RPMI8226 (cell line): ENCODE data around the gene COL1A1.
A peak's percentile ranks its signal among the peaks of the same experiment; 100 is the strongest.

ENCODE experiments used
- DNase-seq: peaks from one replicate; pipeline ENCODE4 v3.0.0-alpha.2; 2015

COL1A1 gene

DNA sequence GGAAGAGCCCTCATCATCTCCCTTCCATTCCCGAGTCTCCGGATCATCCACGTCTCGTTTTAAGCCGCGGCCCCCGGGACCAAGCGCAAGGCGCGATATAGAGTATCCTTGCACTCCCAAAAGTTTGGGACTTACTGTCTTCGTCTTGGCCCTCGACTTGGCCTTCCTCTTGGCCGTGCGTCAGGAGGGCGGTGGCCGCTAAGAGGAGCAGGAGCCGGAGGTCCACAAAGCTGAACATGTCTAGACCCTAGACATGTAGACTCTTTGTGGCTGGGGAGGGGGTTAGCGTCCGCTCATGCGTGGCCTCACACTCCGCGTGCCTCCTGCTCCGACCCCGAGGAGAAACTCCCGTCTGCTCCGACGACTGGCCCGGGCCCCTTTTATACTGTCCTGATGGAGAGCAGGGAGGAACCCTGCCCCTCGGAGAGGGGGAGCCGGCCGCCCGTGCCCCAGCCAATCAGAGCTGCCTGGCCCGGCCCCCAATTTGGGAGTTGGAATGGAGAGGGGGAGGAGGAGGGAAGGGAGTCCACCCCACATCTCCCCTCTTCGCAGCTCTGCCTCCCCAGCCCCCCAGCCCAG lies at the start of gene COL1A1:
Gene COL1A1, minus strand, starts transcription at position 356 of the 579 bp plus-strand sequence. Its CDS starts 118 bp downstream, at position 238.
- DNase-seq = no peak

DNA sequence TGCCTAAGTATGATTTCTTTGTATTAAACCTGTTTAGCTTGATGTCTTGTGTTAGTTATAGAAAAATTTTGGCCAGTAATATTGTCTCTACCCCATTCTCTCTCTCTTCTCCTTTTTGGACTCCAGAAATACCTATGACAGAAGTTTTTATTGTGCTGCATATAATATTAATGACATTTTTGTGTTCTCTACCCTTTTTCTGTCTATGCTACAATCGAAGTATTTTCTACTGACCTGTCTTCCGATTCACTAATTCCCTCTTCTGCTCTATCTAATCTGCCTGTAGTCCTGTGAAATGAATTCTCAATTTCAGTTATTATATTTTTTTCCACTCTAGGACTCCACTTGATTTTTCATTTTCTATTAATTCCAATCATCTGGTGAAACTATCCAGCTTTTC lies 46.8 kb upstream of the COL1A1 start:
- no peak for DNase-seq

DNA sequence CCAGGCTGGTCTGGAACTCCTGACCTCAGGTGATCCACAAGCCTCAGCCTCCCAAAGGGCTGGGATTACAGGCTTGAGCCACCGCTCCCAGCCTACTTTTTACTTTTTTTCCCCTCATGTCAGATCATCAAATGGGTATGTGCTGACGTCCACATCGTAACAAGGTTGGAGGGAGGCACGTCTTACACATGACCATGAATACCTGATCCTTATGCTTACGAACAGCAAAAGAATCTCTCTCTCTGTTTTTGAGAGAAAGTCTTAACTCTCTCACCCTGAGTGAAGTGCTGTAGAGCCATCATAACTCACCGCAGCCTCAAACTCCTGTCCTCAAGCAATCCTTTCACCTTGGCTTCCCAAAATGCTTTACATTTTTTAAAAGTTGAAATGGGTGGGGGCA lies 43.3 kb upstream of the COL1A1 start:
- no peak for DNase-seq

DNA sequence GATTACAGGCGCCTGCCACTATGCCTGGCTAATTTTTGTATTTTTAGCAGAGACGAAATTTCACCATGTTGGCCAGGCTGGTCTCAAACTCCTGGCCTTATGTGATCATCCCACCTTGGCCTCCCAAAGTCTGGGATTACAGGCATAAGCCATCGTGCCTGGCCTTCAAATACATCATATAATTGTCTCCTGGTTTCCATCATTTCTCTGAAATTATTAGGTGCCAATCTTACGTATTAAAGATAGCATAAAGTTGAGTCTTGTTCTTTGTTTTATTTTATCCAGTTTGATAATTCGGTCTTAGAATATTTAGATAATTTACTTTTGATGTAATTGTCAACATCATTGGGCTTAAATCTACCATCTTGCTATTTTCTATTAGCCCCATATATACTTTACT lies 40.0 kb upstream of the COL1A1 start:
- no peak for DNase-seq

DNA sequence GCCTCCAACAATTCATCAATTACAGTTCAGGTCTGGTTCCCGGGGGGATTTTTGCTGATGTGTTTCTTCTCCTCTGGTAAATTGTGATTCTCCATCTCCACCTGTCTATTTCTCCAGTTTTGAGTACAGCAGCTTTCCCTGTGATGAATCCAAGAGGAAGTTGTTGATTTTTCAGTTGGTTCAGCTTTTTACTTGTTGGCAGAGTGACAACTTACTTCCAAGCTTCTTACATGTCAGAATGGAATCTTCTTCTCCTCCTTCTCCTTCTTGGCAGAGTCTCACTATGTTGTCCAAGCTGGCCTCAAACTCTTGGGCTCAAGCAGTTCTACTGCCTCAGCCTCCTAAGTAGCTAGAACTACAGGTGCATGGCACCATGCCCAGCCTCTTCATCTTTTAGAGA lies 39.4 kb upstream of the COL1A1 start:
- DNase-seq = no peak

DNA sequence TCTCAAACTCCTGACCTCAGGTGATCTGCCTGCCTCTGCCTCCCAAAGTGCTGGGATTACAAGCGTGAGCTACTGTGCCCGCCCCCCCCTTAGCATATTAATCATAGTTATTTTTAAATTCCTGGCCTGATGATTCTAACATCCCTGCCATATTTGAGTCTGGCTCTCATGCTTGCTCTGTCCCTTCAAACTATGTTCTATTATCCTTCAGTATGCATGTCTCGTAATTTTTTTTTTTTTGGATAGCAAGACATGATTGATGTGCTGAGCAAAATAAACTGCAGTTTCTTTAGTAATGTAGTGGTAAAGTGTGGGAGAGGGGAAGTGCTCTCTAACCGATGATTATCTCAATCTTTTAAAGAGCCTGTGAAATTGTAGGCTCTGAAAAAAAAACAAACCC lies 38.5 kb upstream of the COL1A1 start:
- DNase-seq = no peak

DNA sequence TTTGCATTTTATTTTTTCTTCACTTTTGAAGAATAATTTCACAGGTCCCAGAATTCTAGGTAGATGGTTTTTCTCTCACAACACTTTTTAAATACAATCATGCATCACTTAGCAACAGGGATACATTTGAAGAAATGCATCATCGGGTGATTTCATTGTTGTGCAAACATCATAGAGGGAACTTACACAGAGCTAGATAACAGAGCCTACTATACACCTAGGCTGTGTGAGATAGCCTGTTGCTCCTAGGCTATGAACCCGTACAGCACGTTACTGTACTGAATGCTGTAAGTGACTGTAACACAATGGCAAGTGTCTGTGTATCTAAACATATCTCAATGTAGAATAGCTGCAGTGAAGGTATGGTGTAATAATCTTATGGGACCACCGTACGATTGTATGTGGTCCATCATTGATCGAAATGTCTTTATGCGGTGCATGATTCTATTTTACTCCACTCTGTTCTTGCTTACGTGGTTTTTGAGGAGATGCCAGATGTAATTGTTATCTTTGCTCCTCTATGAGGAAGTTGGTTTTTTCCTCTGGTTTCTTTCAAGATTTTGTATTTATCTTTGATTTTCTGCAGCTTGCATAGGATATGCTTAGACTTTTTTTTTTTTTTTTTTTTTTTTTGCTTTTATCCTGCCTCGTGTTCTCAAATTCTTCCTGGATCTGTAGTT lies 37.3 kb upstream of the COL1A1 start:
- DNase-seq = no peak

DNA sequence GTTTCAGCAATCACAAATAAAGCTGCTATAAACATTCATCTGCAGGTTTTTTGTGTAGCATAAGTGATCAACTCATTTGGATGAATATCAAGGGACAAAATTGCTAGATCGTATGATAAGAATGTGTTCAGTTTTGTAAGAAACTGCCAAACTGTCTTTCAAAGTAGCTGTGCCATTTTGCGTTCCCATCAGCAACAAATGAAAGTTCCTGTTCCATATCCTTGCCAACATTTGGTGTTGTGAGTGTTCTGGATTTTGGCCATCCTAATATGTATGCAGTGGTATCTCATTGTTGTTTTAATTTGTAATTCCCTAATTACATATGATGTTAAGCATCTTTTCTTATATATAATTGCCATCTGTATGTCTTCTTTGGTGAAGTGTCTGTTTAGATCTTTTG lies 36.5 kb upstream of the COL1A1 start:
- no peak for DNase-seq

DNA sequence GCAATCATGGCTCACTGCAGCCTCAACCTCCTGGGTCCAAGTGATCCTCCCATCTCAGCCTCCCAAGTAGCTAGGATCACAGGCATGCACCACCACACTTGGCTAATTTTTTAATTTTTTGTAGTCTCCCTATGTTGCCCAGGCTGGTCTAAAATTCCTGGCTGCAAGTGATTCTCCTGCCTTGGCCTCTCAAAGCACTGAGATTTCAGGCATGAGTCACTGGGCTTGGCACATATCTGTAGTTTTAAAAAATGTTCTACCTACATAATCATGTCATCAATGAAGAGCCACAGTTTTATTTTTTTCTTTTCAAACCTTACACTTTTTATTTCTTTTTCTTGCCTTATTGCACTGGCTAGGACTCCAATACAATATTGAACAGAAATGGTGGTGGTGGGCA lies 33.1 kb upstream of the COL1A1 start:
- DNase-seq = no peak

DNA sequence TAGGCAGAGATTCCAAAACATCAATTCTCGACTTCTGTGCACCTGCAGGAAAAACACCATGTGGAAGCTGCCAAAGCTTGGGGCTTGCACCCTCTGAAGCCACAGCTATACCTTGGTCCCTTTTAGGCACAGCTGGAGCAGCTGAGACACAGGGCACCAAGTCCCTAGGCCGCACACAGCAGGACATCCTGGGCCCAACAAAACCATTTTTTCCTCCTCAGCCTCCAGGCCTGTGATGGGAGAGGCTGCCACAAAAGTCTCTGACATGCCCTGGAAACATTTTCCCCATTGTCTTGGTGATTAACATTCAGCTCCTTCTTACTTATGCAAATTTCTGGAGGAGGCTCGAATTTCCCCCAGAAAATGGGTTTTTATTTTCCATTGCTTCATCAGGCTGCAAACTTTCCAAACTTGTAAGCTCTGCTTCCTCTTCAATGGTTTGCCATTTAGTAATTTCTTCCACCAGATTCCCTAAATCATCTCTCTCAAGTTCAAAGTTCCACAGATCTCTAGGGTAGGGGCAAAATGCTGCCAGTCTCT lies 24.3 kb upstream of the COL1A1 start:
- DNase-seq = no peak

DNA sequence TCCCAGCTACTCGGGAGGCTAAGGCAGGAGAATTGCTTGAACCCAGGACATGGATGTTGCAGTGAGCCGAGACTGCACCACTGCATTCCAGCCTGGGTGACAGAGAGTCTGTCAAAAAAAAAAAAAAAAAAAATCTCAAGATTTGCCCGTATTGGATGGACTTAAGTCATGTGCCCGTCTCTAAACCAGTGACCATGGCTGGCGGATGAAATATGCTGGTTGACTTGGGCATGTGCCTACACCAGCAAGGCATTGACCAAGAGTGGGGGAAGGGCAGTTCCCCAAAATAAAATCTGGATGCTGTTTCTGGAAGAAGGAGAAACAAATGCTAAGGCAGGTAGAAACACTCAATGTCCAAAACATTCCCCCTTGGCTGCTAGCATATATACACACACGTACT lies 21.5 kb upstream of the COL1A1 start:
- DNase-seq = no peak

DNA sequence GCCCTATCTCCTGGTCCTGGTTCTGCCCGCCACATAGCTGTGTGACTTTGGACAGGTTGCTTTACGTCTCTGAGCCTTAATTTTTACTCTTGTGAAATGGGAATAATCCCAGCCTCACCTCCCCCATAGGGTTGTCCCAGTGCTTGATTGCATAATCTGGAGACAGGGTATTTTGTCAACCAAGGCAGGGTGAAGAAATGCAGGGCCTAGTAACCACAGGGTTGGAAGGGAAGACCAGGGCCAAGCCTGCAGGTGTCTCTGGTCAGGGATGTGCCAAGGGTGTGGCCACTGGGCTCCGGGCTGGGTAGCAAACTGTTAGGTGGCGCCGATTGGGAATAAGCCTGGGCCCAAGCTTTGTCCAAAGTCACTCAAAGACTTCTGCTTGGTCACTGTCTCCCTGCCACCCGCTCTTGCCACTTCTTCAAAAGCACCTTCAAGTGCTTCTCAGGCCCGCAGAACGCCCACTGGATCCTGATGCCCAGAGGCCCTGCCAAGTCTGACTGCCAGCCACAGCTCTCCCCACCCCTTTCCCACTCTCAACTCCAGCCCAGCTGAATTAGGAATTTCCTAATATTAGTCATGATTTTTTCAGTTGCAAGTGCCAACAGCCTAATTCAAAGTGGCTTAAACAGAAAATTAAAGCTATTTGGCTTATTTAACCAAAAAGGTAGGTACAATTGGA lies 20.6 kb upstream of the COL1A1 start:
- DNase-seq = no peak

DNA sequence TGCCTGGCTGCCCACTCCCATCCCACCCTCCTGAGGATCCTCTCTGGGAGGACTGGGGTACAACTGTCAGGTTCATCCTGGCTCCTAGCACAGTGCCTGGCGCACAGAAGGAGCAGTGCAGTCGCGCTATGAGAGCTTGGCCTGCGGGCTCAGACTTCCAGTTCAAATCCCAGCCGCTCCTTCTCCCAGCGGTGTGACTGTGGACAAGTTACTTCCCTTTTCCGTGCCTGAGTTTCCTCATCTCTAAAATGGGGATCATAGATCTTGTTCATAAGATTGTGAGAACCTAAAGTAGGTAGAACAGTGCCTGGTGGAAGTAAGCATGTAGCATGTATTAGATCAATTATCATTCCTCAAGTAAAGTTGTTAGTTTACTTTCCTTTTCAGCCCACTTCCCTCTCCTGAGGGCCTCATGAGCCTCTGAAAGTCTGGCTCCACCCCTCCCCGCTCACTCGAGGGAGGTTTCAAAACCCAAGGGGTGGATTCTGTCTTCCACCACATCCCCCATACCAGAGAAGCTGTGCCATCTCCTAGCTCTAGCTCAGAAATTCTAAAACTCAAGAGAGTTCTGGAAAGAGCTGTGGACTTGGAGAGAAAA lies 19.9 kb upstream of the COL1A1 start:
- DNase-seq = peak; percentile 33

DNA sequence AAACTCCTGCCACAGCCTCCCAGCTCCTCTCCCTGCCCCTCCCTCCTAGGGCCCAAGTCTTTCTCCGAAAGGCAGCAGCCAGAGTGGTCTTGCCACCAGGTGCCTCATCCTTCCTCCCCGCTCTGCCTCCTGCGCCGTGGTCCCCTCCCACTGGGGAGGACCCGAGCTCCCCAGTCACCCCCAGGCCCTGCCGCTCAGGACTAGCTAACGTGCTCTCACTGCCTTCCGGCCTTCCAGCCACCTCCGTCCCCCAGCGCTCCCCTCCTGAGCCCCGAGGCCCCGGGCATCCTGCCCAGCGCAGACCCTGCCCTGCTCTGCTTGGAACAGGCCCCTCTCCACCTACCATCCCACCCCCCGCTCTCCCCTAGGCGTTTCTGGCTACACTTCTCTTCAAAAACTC lies 19.4 kb upstream of the COL1A1 start:
- no peak for DNase-seq

DNA sequence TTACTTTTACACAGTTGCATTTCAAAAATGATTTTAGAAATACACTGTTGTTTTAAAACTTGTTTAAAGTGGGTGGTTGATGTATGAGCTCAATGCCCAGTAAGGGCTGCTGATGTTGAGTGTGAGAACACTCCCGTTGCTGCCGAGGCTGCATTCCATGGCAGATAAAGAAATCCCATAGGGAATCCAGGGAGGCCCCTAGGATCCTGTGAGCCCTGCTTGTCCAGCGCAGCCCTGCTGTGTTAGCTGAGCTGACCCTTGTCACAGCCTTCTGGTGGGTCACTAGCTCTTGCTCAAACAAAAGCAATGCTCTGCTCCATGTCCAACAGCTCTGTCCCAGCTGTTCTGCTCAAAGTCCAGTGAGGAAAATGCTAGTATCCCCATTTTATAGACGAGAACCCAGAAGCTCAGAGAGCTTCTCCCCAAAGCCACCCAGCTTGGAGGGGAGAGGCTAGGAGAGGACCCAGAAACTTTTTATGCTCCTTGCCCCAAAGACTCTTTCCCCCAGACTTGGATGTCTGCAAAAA lies 18.6 kb upstream of the COL1A1 start:
- DNase-seq = no peak

DNA sequence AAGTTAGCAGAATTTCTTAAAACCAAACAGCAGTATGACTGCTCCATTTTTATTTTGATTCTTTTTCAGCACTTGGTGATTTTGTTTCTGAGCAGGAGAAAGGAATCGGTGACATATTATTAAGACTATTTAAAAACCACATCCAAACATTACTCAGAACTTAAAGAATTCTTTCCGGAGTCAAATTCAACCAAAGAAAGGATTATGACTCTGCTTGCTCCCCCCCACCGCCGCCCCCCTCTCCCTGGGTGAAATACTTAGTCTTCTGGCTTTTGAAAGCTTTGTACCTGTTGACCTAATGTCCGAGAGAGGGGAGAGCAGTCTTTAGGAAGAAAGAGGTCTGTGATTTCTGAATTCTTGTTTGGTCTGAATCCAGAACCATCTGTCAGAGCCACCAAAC lies 17.9 kb upstream of the COL1A1 start:
- no peak for DNase-seq

DNA sequence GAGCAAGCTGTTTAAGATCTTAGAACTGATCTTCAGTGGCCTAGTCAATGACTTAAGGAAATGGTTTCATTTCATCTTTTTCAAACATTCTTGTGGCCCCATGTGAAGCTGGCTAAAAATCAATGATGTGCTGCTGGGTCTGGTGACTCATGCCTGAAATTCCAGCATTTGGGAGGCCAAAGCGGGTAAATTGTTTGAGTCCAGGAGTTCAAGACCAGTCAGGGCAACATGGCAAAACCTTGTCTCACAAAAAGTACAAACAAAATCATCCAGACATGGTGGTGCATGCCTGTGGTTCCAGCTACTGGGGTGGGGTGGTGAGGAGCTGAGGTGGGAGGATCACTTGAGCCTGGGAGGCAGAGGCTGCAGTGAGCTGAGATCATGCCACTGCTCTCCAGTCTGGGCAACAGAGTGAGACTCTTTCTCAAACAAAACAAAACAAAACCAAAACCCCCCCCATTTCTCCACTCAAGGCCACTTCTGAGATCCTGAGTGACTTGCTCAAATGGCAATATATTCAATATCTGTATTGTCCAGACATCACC lies 17.4 kb upstream of the COL1A1 start:
- no peak for DNase-seq

DNA sequence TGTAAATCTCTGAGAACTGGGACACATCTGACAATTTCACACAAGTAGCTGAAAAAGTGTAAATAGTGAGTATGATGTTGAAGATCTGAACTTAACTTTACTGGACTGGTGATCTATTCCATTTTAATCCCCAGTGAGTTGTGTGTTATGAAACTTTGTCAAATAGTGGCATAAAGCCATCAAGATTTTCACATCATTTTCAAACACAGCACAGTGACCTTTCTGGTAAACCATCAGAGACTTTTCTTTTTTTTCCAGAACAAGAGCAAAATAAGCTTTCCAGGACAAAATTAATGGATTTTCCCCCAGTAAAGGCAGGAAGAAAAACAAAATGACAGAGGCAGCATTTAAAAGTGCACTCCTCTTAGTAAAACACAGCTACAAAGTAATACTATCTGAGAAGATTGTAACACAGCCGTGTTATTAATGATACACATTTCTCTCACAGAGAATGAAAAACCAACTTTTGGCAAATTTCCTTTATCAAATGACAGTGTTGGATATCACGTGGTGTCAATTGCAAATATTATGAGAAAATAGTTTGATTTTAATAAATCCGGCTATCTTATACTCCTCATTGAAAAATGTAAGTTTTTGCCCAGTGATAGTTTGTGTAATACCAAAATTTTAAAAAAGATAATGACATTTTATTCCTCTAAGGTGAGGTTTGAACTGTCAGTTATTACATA lies 16.8 kb upstream of the COL1A1 start:
- DNase-seq = no peak

DNA sequence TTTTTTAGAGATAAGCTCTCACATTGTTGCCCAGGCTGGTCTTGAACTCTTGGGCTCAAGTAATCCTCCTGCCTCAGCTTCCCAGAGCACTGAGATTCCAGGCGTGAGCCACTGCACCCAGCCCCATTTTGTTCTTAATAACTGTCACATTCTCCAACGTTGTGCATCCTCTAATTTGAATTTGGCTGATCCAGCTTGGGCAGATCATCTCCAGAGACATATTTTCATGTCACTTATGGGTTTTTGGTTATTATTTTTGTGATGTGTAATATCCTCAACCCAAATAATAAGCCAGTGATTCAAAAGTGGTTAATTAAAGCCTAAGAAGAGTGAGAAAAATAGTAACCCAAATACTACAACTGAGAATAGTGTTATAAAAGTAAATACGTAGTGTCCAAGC lies 16.2 kb upstream of the COL1A1 start:
- no peak for DNase-seq

DNA sequence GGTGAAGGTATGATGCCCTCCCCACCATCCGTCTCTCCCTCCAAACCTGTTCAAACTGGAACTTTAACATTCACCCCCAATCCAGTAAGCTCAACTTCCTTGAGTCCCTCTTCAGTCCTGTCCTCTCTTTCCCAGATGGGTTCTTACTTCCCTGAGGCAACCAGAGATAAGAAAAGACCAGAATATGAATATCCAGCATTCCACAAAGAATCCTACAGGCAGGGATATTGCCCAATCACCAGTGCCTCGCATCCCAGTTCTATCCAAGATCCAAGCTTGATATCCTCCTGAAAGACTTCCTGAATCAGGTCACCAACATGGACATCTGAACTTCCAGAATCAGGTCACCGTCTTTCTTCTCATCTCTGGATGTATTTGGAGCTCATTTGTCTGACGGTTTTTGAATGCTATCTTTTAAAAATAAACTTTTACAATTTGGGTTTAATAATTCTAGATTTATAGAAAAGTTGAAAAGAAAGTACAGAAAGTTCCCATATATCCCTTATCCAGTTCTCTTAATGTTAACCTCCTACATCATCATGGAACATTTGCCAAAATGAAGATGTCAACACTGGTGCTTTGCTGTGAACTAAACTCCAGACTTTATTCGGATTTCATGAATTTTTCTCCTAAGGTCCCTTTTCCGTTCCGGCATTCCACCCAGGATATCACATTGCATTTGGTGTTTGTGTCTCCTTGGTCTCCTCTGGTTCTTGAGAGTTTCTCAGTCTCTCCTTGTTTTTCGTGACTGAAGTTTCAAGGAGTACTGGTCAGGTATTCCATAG lies 13.7 kb upstream of the COL1A1 start:
- no peak for DNase-seq
